ENCODE results near the gene RTP4.

GRCh38 chr3:187322291-187322690, 45.9 kb upstream of the RTP4 start:
- TF ChIP-seq EZH2phosphoT487 (IDR thresholded peaks at IDR 0.05; ENCODE audit: borderline replicate concordance, low read depth, low read length) (no peak), CTCF (conservative IDR thresholded peaks at IDR 0.05; ENCODE audit: low read length) (no peak)

All from OCI-LY7 (cell line).